Measurements from ENCODE around the gene ABCC9.

The ABCC9 gene

DNA sequence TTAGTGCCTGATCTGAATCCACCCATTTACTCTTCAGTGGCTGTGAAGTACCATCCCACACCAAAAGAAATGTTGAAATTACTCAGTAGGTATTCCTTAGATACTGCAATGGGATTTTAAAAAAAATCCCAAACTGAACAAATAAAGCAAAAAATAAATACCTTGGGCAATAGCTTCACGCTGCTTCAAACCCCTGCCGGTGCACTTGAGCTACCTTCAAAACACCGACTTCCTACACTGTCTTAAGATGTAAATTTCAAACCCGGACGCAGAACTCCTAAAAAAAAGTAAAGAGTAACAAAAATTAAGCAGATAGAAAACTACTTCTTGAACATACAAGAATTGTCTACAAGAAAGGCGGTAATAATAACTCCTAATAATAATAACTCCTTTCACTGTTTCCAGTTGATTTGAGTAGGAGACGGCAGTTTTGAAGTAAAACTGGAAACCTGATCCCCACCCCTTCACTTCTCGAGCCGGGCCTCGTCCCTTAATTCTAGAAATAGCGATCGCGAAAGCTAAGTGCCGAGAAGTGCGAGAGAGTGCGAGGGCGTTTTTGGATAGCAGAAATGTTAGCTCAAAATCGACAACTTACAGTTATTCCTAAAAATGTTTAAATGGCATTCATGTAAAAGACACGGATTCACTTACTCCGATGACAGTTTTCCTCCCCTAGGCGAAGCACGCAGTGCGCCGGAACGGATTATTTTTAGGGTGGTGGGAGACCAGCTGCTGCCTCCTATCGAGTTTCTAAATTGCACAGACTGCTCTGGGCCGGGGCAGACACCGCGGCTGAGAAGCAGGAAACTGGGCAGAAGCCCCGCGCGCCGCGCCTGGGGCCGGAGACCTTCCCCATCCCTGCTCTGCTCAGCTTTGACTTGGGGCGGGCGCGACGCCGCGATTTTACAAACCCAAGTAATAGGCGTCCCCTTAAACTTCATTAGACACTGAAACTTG lies at the start of gene ABCC9:
TSS of gene ABCC9 (minus strand) at position 878 of the 957 bp plus-strand sequence. CDS start 4,752 bp downstream, outside the sequence.
- peak; percentile 1 to 35 for DNase-seq

DNA sequence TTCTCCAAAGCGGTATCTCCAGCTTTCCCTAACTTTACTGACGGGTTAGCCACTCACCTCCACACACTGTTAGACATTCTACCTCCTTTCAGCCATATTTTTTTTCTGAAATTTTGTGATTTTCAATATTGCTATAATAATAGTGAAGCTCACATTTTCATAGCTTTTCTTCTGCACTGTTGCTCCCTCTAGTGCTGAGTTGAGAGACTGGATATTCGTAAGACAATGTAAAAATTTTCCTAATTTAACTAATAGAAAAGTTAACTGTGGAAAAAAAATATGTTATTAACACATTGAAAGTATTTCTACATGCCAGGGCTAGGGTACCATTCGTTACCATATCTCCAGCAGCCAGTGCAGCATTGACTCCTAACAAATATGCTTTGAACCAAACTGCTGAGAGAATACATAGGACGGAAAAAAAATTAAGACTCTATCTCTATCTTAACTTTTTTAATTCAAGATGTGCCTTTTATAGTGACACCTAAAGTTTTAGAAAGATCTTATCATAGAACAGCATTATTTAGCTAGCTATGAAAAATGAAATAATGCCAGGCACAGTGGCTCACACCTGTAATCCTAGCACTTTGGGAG lies 48.7 kb upstream of the ABCC9 start:
- DNase-seq, result peak in 1 of 2 experiments; percentile 22

DNA sequence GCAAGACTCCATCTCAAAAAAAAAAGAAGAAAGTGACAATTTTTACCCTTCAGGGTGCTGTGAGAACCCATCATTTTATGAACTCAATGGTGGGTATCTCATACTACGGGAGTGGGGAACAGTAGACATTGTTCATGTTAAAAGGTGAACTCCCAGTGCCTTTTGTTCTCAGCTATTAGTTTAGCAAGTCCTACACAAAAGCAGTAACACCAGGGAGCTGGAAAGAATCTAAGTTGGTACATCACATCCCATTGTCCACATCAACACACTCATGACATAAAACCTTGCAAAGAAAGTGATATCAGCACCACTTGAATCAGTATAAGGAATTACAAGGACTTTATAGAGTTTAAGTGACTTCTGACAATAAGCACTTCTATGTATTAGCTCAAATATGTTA lies 47.4 kb upstream of the ABCC9 start:
- DNase-seq, result no peak

DNA sequence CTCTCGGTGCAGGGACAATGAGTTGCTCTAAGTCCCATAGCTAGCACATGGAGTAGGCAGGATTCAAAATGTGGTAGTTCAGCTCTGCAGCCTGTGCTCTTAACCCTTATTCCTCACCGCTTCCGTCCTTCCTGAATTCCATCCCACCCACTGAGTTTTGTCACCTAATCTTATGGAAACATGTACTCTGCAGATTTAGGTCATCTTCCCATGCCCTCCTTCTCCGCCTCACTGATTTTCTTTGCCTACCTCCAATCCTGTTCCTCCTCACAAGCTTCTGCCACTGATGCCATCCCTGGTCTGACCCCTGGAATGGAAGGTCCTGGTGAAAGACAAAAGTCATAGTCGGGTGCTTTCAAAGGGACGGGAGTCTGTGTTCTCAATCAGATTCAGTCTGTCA lies 46.5 kb upstream of the ABCC9 start:
- DNase-seq, result no peak

DNA sequence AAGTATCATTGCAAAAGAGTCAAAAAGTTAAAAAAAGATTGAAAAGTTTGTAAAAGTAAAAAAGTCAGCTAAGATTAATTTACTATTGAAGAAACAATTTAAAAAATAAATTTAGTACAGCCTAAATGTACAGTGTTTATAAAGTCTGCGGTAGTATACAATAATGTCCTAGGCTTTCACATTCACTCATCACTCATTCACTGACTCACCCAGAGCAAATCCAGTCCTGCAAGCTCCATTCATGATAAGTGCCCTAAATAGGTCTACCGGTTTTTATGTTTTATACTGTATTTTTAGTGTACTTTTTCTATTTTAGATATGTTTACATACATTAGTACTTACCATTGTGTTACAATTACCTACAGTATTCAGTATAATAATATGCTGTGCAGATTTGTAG lies 43.9 kb upstream of the ABCC9 start:
- no peak for DNase-seq

DNA sequence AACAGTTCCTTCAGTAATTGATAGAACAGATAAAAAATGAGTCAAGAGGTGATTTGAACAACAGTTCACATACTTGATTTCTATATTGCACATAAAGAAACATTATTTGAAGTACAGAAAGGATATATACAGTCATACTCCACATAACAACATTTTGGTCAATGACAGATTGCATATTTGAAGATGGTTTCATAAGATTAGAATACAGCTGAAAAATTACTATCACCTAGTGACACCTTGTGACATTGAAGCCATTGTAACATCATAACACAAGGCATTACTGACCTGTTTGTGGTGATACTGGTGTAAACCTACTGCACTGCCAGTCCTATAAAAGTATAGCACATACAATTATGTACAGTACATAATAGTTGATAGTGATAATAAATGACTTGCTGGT lies 43.1 kb upstream of the ABCC9 start:
- DNase-seq, result no peak

DNA sequence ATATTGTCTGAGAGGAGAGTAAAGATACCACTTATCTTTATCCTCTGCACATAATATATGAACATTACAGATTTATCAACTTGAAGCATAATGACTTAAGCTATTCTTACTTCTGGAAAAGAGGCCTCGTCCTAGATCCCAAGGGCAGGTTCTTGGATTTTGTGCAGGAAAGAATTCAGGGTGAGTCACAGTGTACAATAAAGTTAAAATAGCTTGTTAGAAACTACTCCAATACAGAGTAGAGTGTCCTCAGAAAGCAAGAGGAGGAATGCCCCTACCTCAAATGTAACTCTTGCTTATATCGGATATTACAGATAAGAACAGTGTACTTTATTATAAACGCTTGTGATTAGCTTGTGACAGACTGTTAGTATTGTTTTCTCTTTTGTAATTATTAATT lies 41.9 kb upstream of the ABCC9 start:
- DNase-seq, result no peak

DNA sequence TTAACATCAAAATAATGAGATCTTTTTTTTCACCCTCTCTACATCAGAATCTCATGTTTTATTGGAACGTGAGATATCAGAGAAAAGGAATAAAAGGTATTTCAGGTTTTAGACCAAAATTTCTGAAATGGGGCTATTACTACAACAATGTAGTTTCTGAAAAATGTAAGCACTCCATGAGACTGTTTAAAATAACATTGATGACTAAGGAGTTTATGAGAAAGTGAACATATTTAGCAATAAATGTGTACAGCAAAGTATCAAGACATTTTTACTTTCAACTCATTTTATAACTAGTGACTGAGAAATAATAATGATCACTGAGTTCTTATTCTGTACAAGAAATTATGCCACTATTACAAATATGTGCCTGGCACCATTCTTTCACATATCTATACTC lies 39.3 kb upstream of the ABCC9 start:
- no peak for DNase-seq

DNA sequence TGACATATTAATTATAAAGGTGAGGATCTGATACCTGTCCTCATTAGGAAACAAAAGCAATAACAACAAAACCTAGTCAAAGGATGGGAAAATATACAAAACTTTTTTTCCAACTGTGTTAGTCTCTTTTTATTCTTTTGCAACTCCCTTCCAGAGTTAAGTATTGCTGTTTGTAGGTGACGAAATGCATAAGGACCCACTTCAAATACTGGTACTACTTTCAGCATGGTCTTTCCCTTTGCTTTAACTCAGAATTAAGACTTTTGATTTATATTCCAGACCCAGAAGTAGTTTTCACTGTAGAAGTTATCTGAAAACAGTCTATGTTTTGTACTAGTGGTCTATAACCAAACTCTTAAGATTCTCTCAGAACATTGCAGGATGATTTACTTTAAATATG lies 34.1 kb upstream of the ABCC9 start:
- DNase-seq, result no peak

DNA sequence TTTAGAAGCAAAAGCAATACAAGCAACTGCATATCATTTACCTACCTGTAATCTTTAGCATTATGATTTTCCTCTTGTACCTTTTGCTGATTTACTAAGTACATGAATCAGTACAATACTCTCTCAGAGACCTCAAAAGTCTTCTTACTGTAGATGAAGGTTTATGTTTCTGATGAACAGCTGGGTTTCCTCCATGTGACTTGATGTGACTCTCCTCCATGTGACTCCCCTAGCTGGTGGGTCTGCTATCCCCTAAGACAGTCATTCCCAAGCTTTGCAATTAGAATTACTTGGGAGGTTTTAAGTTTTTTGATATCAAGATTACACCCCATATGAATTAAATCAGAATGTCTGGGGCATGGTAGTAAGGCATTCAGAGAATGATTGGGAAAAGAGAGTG lies 32.0 kb upstream of the ABCC9 start:
- no peak for DNase-seq

DNA sequence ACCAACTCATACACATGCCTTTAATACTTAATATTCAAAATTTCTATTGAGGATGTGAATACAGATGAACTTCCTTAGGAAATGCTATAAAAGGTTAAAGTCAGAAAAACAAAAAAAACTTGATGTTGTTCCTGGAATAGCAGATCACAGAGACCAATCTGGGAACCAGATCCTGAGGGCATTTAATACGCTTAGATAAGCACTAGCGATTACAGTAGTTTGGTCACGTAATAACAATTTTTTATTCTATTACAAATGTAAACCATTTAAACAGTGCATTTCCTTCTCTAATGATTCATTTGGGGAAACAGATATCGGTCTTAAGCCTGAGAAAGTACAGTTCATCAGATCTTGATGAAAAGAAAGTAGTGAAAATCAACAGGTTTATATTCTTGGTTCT lies 30.8 kb upstream of the ABCC9 start:
- DNase-seq, result no peak

DNA sequence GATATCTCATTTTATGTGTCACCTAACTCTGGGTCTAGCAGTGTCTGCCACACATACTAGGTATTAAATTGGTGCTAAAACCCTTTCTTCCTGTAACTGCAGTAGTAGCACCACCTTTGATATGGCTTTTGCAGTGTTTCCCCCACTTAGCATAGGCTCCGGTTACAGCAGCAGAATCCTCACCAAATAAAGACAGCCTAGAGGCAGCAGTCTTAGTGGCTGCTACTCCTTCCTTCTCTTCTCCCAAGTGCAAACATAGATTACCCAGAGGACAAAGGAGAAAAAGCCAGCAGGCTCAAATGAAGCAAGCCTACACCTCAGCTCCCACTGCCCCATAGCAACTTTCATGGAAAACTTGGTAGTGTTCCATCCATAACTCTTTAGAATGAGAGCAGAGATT lies 30.1 kb upstream of the ABCC9 start:
- no peak for DNase-seq

DNA sequence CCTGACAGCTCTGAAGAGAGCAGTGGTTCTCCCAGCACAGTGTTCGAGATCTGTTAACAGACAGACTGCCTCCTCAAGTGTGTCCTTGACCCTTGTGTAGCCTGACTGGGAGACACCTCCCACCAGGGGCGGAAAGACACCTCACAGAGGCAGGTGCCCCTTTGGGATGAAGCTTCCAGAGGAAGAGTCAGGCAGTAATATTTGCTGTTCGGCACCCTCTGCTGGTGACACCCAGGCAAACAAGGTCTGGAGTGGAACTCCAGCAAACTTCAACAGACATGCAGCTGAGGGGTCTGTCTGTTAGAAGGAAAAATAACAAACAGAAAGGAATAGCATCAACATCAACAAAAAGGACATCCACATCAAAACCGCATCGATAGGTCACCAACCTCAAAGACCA lies 21.6 kb upstream of the ABCC9 start:
- DNase-seq, result no peak

DNA sequence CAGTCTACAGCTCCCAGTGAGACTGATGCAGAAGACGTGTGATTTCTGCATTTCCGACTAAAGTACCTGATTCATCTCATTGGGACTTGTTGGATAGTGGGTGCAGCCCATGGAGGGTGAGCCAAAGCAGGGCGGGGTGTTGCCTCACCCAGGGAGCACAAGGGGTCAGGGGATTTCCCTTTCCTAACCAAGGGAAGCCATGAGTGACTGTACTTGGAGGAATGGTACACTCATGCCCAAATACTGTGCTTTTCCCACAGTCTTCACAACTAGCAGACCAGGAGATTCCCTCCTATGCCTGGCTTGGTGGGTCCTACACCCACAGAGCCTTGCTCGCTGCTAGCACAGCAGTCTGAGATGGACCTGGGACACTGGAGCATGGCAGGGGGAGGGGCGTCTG lies 21.0 kb upstream of the ABCC9 start:
- no peak for DNase-seq

DNA sequence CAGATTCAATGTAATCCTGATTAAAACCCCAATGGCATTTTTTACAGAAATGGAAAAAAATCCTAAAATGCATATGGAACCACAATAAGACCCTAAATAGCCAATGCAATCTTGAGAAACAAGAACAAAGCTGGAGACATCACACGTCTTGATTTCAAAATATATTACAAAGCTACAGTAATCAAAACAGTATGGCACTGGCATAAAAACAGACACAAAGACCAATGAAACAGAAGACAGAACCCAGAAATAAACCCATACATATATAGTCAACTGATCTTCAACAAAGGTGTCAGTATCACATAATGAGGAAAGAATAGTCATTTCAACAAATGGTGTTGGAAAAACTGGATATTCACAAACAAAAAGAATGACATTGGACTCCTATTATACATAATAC lies 9.4 kb upstream of the ABCC9 start:
- DNase-seq, result no peak

DNA sequence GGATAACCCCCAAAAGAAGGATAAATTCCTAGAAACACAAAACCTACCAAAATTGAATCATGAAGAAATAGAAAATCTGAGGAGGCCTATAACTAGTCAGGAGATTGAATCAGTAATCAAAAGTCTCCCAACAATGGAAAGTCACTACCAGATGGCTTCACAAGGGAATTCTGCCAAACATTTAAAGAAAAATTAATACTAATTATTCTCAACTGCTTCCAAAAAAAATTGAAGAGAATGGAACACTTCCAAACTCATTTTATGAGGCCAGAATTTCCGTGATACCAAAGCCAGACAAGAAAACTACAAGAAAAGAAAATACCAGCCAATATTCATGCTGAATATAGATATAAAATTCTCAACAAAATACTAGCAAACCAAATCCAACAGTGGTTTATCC lies 7.8 kb upstream of the ABCC9 start:
- DNase-seq, result no peak

DNA sequence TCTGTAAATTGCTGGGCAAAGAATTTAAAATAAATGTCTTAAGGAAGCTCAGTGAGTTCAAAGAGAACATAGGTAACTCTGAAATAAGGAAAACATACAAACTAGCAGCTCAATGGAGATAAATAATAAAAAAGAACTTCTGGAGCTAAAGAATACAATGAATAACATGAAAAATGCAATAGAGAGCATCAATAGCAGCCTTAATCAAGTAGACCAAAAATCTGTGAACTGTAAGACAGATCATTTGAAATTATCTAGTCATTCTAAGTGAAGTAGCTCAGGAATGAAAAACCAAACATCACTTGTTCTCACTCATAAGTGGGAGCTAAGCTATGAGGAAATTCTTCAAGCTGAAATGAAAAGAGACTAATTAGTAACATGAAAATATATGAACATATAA lies 5.8 kb upstream of the ABCC9 start:
- DNase-seq, result no peak

DNA sequence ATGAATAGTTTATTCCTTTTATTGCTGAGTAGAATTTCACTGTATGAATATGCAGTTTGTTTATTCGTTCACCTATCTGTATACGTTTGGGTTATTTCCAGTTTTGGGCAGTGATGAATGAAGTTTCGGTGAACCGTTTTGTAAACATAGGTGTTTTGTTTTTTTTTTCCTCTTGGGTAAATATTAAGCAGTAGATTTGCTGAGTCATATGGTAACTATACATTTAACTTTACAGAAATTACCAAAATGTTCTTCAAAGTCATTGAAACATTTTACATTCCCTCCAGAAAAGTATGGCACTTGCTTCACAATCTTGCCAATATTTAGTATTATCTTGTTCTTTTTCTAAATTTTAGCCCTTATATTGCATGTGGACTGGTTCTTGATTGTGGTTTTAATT lies 3.8 kb upstream of the ABCC9 start:
- no peak for DNase-seq

DNA sequence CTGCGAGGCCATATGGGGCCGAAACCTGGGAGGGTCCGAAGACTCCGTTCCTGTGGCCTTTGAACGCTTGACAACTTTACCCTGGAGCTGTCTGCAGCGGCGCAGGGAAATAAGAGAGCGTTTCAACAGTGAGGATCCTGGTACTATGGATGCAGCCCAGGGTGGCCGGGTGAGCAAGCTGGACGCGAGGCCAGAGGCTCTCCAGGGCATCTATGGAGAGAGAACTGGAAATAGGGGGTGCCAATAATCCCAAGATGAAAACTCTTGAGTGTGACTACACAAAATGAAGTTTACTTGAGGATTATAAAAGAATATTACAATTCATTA lies 1.1 kb upstream of the ABCC9 start:
- DNase-seq, result no peak

DNA sequence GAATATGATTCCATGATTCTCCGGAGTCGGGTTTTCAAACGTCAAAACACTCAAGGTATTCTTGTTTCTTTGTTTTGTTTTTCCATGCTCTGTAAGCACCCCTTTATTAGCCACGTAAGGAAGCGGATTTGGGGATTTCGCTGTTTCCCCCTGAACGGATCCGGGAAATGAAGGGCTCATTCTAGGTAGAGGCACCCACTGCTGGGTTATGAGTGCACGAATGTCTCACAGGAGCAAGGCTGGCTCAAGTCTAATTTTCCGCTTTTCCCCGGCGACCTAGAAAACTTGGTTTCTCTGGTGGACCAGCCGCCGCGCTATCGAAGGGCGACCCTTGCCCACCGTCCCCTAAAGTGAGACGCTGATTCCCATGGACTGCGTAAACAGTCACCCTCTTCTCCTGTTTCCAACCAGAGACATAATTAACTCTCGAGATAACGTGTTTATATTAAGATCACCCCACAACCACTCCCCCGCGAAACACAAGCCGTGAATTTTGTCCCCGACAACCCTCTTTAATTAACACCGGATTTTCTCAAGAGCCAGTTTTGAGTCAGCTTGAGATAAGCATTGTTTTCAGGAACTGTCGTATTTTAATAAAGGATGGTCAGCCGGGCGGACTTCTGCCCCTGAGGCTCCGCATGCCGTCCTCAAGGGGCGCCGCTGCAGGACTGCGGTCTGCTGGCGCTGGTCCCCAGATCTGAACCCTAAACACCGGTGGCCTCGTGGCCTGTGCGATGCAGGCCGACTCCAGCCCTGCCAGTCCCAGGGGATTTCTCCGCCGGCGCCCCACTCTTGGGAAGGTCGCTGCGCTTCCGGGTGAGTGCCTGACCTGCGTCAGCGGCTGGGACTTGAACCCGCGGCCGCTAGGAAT lies 515 bp upstream of the ABCC9 start:
- DNase-seq, result peak in 1 of 2 experiments; percentile 10

DNA sequence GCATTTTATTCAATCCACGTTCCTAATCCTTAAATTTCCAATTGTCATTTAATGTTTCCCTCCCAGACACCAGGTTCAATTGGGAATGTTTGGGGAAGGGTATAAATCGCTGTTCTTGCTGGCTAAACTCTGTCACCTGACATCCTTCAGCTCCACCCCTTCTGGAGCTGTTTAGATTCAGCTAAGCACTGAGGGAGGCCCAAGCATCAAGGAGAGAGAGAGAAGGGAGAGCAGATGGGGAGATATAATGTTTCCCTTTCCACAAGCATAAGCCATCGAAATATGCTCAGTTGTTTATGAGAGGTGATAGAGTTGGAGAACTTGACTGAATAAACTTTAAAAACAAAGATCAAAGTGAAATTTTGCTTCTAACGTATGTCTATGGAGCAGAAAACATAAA lies 1.8 kb downstream of the ABCC9 start:
- no peak for DNase-seq

DNA sequence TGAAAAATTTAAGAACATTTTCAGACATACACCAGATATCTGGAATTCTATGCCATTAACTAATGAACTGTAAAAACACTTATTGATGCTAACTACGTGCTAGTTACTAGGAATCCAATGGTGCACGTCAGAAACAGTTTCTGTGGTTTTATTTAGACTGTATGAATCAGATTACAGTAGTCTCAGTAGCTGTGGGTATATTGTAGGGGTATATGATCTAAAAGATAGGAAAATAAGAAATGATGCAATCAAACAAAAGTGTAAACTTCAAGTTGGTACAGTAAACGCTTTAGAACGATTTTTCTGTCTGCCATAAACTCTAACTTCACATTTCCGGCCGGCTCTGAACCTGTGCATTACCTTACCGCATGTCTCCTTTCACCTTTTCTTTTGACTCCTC lies 2.3 kb downstream of the ABCC9 start:
- DNase-seq, result no peak

DNA sequence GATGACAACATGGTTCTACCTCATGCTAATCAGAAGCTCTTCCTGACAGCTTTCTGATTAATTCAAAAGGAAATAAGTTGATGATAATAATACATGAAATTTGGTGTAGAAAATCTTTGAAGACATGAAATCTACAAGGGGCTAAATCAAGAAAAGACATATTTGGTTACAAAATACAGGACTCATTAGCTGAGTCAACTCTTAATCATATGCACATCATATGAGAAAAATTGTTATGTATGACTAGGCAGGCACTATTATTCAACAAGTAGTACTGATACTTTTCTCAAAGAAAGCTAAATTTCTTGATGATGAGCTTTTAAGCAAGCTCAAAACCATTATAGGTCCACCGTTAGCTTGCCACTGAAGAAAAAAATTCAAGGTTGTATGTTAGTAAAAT lies 7.1 kb downstream of the ABCC9 start:
- DNase-seq, result no peak

DNA sequence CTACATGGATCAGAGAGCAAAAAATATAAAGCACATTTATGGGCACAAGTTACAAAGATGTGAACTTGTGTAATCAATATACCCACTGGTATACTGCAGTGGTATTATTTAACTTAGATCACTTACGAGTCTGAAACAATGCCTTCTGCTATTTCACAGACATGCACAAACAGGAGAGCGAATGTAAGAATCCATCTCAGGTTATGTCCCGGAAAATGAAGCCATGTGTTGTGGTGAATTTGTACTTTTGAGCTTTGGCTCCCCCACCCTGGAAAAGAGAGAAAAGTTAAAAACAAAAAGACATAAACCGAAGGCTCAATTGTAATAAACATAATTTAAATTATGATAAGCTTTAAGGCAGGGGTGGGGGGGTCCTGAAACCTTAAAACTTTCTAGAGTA lies 7.6 kb downstream of the ABCC9 start:
- no peak for DNase-seq
